Naive thymus-derived CD4-positive, alpha-beta T cell (primary cell): Measurements from ENCODE around the gene SCNN1B. TPM values are rescaled to one million over a fixed set of nuclear protein-coding genes. Genes with fewer than 3 reads are reported as not detected.

Experiments
- ATAC-seq: fragments of 150-1000 bp; cut with Tn5 transposase; 2 replicates; pipeline ENCODE4 v1.10.0; 2021; ENCODE audit warnings: mild to moderate bottlenecking, moderate library complexity
- CTCF ChIA-PET: fragments of 350-600 bp; sonication (Branson Sonifier 250); formaldehyde crosslinking; loops from one replicate; lab custom pipeline; 2021; ENCODE audit warnings: antibody characterized with exemption; lab: Charles Lee
- POLR2A ChIA-PET: fragments of 350-600 bp; sonication (Branson Sonifier 250); formaldehyde crosslinking; loops from one replicate; lab custom pipeline; 2021; ENCODE audit warnings: antibody characterized with exemption, inconsistent platforms; lab: Charles Lee
- DNase-seq, 9 donors: peaks; one replicate each; pipeline versions ENCODE4 v3.0.0 to v3.0.0-alpha.2; 2020 to 2022; ENCODE audit warnings: mixed read lengths in 1 of 9
- H3K27ac ChIP-seq: one replicate; pipeline ENCODE4 v1.7.0; 2013; ENCODE audit warnings: mild to moderate bottlenecking, low read depth, low read length, moderate library complexity
- H3K27me3 ChIP-seq, 2 donors: one replicate each; pipeline ENCODE4 v1.7.0; 2013; ENCODE audit warnings: low read length in 2 of 2, mild to moderate bottlenecking in 2 of 2, moderate library complexity in 2 of 2; ENCODE audit not compliant: control insufficient read depth in 2 of 2, insufficient read depth in 2 of 2
- H3K36me3 ChIP-seq, 3 experiments: 1 replicate in 2 of 3; 2 replicates in 1 of 3; pipeline ENCODE4 v1.7.0; 2013; ENCODE audit warnings: low read length in 3 of 3, mild to moderate bottlenecking in 3 of 3, moderate library complexity in 1 of 3; ENCODE audit not compliant: insufficient read depth in 3 of 3, control insufficient read depth in 2 of 3
- H3K4me1 ChIP-seq, 2 donors: one replicate each; pipeline ENCODE4 v1.7.0; 2013; ENCODE audit warnings: low read length in 2 of 2, mild to moderate bottlenecking in 2 of 2, moderate library complexity in 1 of 2; ENCODE audit not compliant: control insufficient read depth in 2 of 2, insufficient read depth in 2 of 2
- H3K4me3 ChIP-seq: 2 replicates; pipeline ENCODE4 v1.7.0; 2013; ENCODE audit warnings: mild to moderate bottlenecking, low read length
- H3K9me3 ChIP-seq, 3 experiments: 1 replicate in 2 of 3; 2 replicates in 1 of 3; pipeline ENCODE4 v1.7.0; 2013; ENCODE audit warnings: low read length in 3 of 3; ENCODE audit not compliant: control insufficient read depth in 2 of 3
- H3K27ac Mint-ChIP-seq, 9 donors: one replicate each; pipeline ENCODE4 v1.8.0; 2020 to 2022; ENCODE audit warnings: mixed read lengths in 9 of 9, mild to moderate bottlenecking in 8 of 9, moderate library complexity in 5 of 9, inconsistent platforms in 2 of 9
- H3K27me3 Mint-ChIP-seq, 5 donors: one replicate each; pipeline ENCODE4 v1.8.0; 2021 to 2022; ENCODE audit warnings: mixed read lengths in 5 of 5, mild to moderate bottlenecking in 1 of 5
- H3K36me3 Mint-ChIP-seq, 5 donors: one replicate each; pipeline ENCODE4 v1.8.0; 2020 to 2022; ENCODE audit warnings: mixed read lengths in 5 of 5, mild to moderate bottlenecking in 3 of 5, inconsistent platforms in 1 of 5
- H3K4me1 Mint-ChIP-seq, 7 donors: one replicate each; pipeline ENCODE4 v1.8.0; 2020 to 2022; ENCODE audit warnings: mixed read lengths in 7 of 7, mild to moderate bottlenecking in 3 of 7, inconsistent platforms in 1 of 7
- H3K4me3 Mint-ChIP-seq, 10 donors: one replicate each; pipeline ENCODE4 v1.8.0; 2020 to 2022; ENCODE audit warnings: mild to moderate bottlenecking in 10 of 10, mixed read lengths in 10 of 10, moderate library complexity in 6 of 10, inconsistent platforms in 2 of 10
- H3K9me3 Mint-ChIP-seq, 11 donors: one replicate each; pipeline ENCODE4 v1.8.0; 2020 to 2022; ENCODE audit warnings: mixed read lengths in 11 of 11, mild to moderate bottlenecking in 4 of 11, inconsistent platforms in 1 of 11, moderate library complexity in 1 of 11
- intact Hi-C, 2 donors: fragments of 100-400 bp; cut with micrococcal nuclease; formaldehyde crosslinking; loops; one replicate each; pipeline ENCODE4 v1.15.1; 2023
- polyA plus RNA-seq, 2 donors: library from polyadenylated mRNA; unstranded; fragments of 300-500 nt; fragmentation: Illumina TruSeq; gene quantifications; one replicate each; pipeline ENCODE4 v1.2.3, GENCODE V29; 2021
- total RNA-seq, 6 experiments: library from RNA in 5 of 6; stranded (reverse) in 5 of 6; gene quantifications; 1 replicate in 5 of 6; 2 replicates in 1 of 6; pipeline ENCODE4 v1.2.3 and lab custom pipeline; 2021 to 2026

SCNN1B gene
- total and polyA plus RNA-seq, 7 experiments from 2014 or later: not detected

DNA sequence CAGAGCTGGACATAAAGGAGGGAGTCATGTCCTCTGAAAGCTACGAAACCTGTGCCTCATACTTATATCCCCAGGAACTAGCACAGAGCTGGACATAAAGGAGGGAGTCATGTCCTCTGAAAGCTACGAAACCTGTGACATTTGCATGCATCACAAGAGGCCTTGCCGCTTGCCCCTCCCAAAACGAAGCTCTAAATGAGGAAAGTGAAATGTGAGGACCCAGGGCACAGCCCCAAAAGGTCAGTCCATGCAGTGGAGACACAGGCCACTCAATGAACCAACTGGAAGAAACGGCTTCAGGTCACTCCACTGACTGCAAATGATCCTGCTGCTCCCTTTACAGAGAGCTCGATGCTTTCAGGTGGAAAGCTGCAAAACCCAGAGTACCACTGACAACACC is 112.6 kb downstream of the SCNN1B start:
- Histone ChIP-seq H3K4me3 (no peak overlapping the region), H3K4me1 (no peaks in the 10 kb centered on the region), H3K36me3 (peaks cover 5 to 78% (median 10%) of the 10 kb centered on the region in 3 experiments), H3K9me3 (no peaks in the 10 kb centered on the region), H3K27ac (no peak overlapping the region), H3K27me3 (no peaks in the 10 kb centered on the region)
- no peak for ATAC-seq
- intact Hi-C loops: no loop called here
- H3K4me1 Mint-ChIP-seq: no peaks in the 10 kb centered on the region
- no peaks in the 10 kb centered on the region for H3K27me3 Mint-ChIP-seq
- no peaks in the 10 kb centered on the region for H3K9me3 Mint-ChIP-seq
- CTCF ChIA-PET: interaction anchor here (0.5 kb wide), 1 partner anchor 233 kb away, joined by 4 read pairs; the partner anchor contains the start of gene SCNN1G
- H3K4me3 Mint-ChIP-seq: no peak overlapping the region
- H3K27ac Mint-ChIP-seq: no peak overlapping the region
- peaks cover 6 to 57% (median 9%) of the 10 kb centered on the region in 5 donors for H3K36me3 Mint-ChIP-seq
- POLR2A ChIA-PET: no interaction called here
- DNase-seq: no peak

DNA sequence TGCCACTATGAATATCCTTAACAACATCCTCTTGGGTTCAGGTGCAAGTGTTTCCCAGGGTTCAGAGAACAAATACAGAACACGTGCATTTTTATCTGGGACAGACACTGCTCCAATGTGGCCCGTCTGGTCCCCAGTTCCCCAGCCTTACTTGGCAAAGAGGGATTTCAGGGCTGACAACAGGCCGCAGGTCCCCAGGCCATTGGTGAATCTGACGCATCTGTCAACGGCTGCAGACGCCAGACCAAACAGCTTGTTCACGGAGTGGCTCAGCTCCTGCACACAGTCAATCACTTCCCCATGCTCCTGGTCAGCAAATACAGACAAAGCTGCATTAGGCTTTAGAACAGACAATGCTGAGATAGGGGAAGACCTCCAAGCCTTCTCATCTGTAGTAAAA is 114.7 kb downstream of the SCNN1B start:
- H3K27me3 ChIP-seq: no peaks in the 10 kb centered on the region
- Mint-ChIP-seq H3K27ac (no peak overlapping the region), H3K4me3 (no peak overlapping the region), H3K27me3 (no peaks in the 10 kb centered on the region), H3K9me3 (no peaks in the 10 kb centered on the region), H3K36me3 (peaks cover 5 to 52% (median 12%) of the 10 kb centered on the region in 5 donors), H3K4me1 (no peaks in the 10 kb centered on the region)
- no peaks in the 10 kb centered on the region for H3K4me1 ChIP-seq
- H3K4me3 ChIP-seq: no peak overlapping the region
- intact Hi-C loops: no loop called here
- ATAC-seq (no peak), DNase-seq (no peak)
- ChIA-PET POLR2A (no interaction called here), CTCF (no interaction called here)
- no peak overlapping the region for H3K27ac ChIP-seq
- peaks cover 5 to 63% (median 10%) of the 10 kb centered on the region in 3 experiments for H3K36me3 ChIP-seq
- H3K9me3 ChIP-seq: no peaks in the 10 kb centered on the region

DNA sequence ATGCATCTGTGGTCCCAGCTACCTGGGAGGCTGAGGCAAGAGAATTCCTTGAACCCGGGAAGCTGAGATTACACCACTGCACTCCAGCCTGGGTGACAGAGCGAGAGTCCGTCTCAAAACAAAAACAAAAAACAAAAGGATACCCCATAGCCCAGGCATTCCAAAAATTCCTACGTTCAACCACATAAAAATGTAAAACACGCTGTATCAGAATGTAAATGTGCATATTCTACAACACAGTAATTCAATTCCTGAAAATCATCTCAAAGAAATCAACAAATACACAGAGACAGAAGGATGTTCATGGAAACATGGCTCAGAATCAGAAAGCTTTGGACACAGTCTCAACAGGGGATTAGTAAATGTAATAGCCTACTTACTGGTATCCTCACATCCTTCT is 117.9 kb downstream of the SCNN1B start:
- Mint-ChIP-seq H3K4me1 (peaks cover 0 to 2% (median 0%) of the 10 kb centered on the region in 7 donors), H3K27ac (peak overlapping the region in 1 of 9 donors; percentile 16), H3K9me3 (no peaks in the 10 kb centered on the region), H3K27me3 (no peaks in the 10 kb centered on the region), H3K4me3 (no peak overlapping the region), H3K36me3 (peaks cover 0 to 48% (median 23%) of the 10 kb centered on the region in 5 donors)
- ATAC-seq (no peak), DNase-seq (no peak)
- intact Hi-C loops: no loop called here
- ChIA-PET POLR2A (no interaction called here), CTCF (interaction anchor here (0.6 kb wide), 1 partner anchor 534 kb away, joined by 3 read pairs; no protein-coding TSS in a partner anchor)
- no peaks in the 10 kb centered on the region for H3K4me1 ChIP-seq
- no peaks in the 10 kb centered on the region for H3K27me3 ChIP-seq
- no peaks in the 10 kb centered on the region for H3K9me3 ChIP-seq
- no peak overlapping the region for H3K4me3 ChIP-seq
- H3K36me3 ChIP-seq: peaks cover 0 to 48% (median 4%) of the 10 kb centered on the region in 3 experiments
- H3K27ac ChIP-seq: no peak overlapping the region

DNA sequence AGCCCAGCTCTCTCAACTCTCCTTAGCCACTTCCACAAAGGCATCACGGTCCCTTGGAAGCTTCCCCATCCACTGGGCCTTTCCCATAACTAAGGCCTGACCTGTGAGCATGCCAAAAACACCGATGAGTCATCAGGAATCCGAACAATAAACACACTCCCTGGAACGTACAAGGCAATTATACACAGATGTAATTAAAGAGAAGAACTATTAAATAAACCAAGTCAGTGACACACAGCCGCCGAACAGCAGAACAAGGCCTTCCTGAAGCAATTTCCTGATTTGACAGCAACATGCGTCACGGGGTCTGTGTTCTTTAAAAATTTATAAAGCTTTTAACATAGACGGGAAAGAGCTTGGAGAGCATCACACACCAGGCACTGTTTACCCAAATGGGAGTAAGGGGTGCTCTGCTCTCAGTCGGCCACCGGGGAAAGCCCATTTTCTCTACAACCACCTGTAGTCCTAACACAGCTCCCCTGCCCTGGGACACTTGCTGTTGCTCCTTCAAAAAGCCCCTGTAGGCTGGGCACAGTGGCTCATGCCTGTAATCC is 121.5 kb downstream of the SCNN1B start:
- no peak overlapping the region for H3K4me3 Mint-ChIP-seq
- no peaks in the 10 kb centered on the region for H3K27me3 Mint-ChIP-seq
- peaks cover 0 to 25% (median 0%) of the 10 kb centered on the region in 3 experiments for H3K36me3 ChIP-seq
- H3K4me1 Mint-ChIP-seq: peaks cover 0 to 2% (median 0%) of the 10 kb centered on the region in 7 donors
- no peaks in the 10 kb centered on the region for H3K9me3 ChIP-seq
- no peaks in the 10 kb centered on the region for H3K27me3 ChIP-seq
- no peaks in the 10 kb centered on the region for H3K9me3 Mint-ChIP-seq
- H3K27ac ChIP-seq: no peak overlapping the region
- H3K4me1 ChIP-seq: no peaks in the 10 kb centered on the region
- peaks cover 4 to 45% (median 24%) of the 10 kb centered on the region in 5 donors for H3K36me3 Mint-ChIP-seq
- POLR2A ChIA-PET: no interaction called here
- CTCF ChIA-PET: interaction anchor here (1.4 kb wide), 1 partner anchor 12 kb away, joined by 3 read pairs; no protein-coding TSS in a partner anchor
- intact Hi-C loops: no loop called here
- no peak for DNase-seq
- no peak overlapping the region for H3K27ac Mint-ChIP-seq
- H3K4me3 ChIP-seq: no peak overlapping the region
- no peak for ATAC-seq

DNA sequence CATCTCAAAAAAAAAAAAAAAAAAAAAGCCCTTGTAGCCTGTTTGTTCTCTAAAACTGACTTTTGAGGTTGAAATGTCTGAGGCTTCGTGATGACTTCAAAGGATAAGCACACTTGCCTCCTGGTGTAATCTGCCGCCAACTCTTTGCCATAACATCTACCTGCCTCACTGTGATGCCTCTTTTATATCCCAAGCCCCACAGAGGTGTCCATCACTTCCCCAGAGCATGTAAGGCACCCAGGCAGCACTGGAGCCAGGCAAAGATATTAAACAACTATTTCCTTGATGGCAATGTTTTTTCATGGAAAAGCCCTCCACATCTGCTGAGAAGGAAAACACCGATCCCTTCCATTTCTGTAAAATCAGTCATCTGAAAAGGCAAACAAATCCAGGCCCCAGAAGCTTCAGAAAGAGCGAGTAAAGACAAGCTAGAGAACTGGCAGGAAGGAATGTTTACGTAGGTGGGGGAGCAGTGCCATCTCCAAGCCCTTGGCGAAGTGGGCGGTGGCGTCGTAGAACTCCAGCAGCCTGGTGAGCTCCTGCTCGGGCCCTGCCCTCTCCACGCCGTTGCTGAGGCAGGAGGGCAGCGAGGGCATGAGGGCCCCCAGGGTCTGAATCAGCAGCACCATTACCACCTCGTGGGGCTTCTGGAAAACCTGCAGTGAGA is 122.3 kb downstream of the SCNN1B start:
- Mint-ChIP-seq H3K27ac (peak overlapping the region in 1 of 9 donors; percentile 68), H3K27me3 (no peaks in the 10 kb centered on the region), H3K9me3 (no peaks in the 10 kb centered on the region), H3K4me3 (no peak overlapping the region), H3K36me3 (peaks cover 4 to 51% (median 21%) of the 10 kb centered on the region in 5 donors), H3K4me1 (peaks cover 0 to 2% (median 0%) of the 10 kb centered on the region in 7 donors)
- Histone ChIP-seq H3K36me3 (peaks cover 0 to 23% (median 0%) of the 10 kb centered on the region in 3 experiments), H3K27ac (no peak overlapping the region), H3K9me3 (no peaks in the 10 kb centered on the region), H3K4me1 (no peaks in the 10 kb centered on the region), H3K4me3 (no peak overlapping the region), H3K27me3 (no peaks in the 10 kb centered on the region)
- ChIA-PET POLR2A (no interaction called here), CTCF (interaction anchor here (1.4 kb wide), 1 partner anchor 11 kb away, joined by 3 read pairs; no protein-coding TSS in a partner anchor)
- ATAC-seq (no peak), DNase-seq (no peak)
- intact Hi-C loops: no loop called here

DNA sequence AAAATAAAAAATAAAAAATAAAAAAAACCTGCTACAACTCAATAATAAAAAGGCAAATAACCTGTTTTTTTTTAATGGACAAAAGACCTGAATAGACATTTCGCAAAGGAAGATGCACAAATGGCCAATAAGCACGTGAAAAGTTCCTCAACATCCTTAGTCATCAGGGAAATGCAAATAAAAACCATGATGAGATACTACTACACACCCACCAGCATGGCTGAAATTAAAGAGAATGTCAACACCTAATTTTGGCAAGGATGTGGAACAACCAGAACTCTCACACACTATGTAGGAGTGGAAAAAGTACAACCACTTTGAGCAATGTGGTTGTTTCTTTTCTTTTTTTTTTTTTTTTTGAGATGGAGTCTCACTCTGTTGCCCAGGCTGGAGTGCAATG is 126.2 kb downstream of the SCNN1B start:
- CTCF ChIA-PET: no interaction called here
- Histone ChIP-seq H3K36me3 (peaks cover 4 to 43% (median 6%) of the 10 kb centered on the region in 3 experiments), H3K4me3 (no peak overlapping the region), H3K4me1 (no peaks in the 10 kb centered on the region), H3K9me3 (no peaks in the 10 kb centered on the region), H3K27ac (no peak overlapping the region), H3K27me3 (no peaks in the 10 kb centered on the region)
- no peak for DNase-seq
- H3K27ac Mint-ChIP-seq: no peak overlapping the region
- no peak for ATAC-seq
- H3K4me1 Mint-ChIP-seq: peaks cover 0 to 2% (median 0%) of the 10 kb centered on the region in 7 donors
- intact Hi-C loops: no loop called here
- H3K4me3 Mint-ChIP-seq: no peak overlapping the region
- H3K9me3 Mint-ChIP-seq: no peaks in the 10 kb centered on the region
- POLR2A ChIA-PET: no interaction called here
- no peaks in the 10 kb centered on the region for H3K27me3 Mint-ChIP-seq
- H3K36me3 Mint-ChIP-seq: peaks cover 4 to 48% (median 16%) of the 10 kb centered on the region in 5 donors
